Measurements from ENCODE around the gene PIAS4. TPM values are rescaled to one million over a fixed set of nuclear protein-coding genes. Genes with fewer than 3 reads are reported as not detected.

The PIAS4 gene
- total and polyA plus RNA-seq, 2 of the 13 experiments (the other 11 are each of a cell fraction or from before 2014, with no cell fraction given): 9.0 to 20.1 TPM

DNA sequence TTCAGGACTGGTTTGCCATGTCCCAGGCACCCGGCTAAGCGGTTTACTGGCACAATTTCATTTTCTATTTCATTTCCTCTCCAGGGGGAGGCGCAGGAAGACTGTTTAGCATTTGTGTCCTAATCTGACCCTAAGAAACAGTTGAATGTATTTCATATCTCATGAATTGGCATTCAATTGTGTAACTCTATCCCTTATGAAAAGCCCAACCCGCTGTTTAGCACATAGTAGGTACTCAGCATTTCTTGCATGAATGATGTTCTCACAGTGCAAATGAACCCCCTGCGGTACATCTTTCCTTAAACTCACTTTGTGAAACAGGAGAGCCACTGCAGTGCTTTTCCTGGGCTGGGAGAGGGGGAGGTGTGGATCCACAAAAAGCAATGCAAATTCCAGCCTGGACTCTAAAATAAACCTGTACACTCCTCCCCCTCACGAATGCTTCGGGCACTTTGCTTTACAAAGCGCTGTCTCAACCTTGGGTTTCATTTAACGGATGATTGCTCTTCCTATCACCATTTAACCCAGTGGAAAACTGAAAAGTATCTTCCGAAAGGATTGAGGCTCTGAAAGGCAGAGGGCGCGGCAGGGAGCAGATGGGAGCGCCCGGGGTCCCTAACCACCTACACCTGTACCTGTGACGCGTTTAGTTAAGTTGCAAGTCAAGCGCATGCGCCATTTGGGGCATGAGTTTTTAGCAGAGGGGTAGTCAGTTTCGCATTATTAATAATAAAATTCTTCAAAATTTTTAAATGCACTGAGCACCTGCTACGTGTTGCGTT, 21.1 kb upstream of the PIAS4 start:
- H3K4me3 ChIP-seq (replicated peaks in 1 of 3; ENCODE audit: insufficient read depth in 1 of 3, low read depth in 2 of 3, low read length in 3 of 3): peak overlapping the region; percentile 56 to 100 (median 95)
- peak; percentile 72 for DNase-seq (ENCODE audit: low spot score)
- 0 out of 3 replicates have a peak, but pooled peaks have one; percentile 12 for ATAC-seq
- peak overlapping the region; percentile 63 for H3K27ac ChIP-seq (ENCODE audit: extremely low read length, insufficient read depth, low read length)
- peaks cover 38% of the 10 kb centered on the region for H3K79me2 ChIP-seq (ENCODE audit: insufficient read depth, low read length)
- ChIA-PET CTCF (ENCODE audit: low intra/inter-chr PET ratio, low total read pairs) (interaction anchor here (0.7 to 1.3 kb wide), 2 partner anchors 153 to 218 kb away, joined by 3 to 6 read pairs; no protein-coding TSS in a partner anchor), POLR2A (interaction anchor here (1.6 to 1.8 kb wide), 2 partner anchors 10 to 224 kb away, joined by 8 to 15 read pairs; partner anchors contain the start of gene MRPL54)
- peak overlapping the region; percentile 82 for H2AFZ ChIP-seq (ENCODE audit: low read length)
- no peaks in the 10 kb centered on the region for H3K9me3 ChIP-seq (ENCODE audit: low read length)
- intact Hi-C loops (cut with micrococcal nuclease; ENCODE audit: unreplicated experiment): loop anchor here (1.0 kb wide), 1 partner anchor 218 kb away; no protein-coding TSS in a partner anchor
- no peak for FAIRE-seq
- H3K4me1 ChIP-seq (ENCODE audit: insufficient read depth, low read length): peaks cover 48% of the 10 kb centered on the region
- WGBS (ENCODE audit: low lambda C conversion rate): 2% methylated on average over 21 of the region's 21 CpGs
- no TSS peak for BruUV-seq (replicated peaks)
- H3K9ac ChIP-seq (ENCODE audit: insufficient read depth, low read depth, low read length): peak overlapping the region; percentile 52
- peaks cover 28 to 33% of the 10 kb centered on the region in 2 experiments for H3K36me3 ChIP-seq (replicated peaks in 1 of 2; ENCODE audit: control insufficient read depth in 1 of 2, insufficient read depth in 2 of 2, low read length in 2 of 2)
- H4K20me1 ChIP-seq (ENCODE audit: insufficient read depth, low read length): peaks cover 38% of the 10 kb centered on the region
- peak overlapping the region; percentile 89 for H3K4me2 ChIP-seq (ENCODE audit: low read depth, low read length)
- no peaks in the 10 kb centered on the region; a peak in 1 of 5 replicates for H3K27me3 ChIP-seq (ENCODE audit: control insufficient read depth in 1 of 2, insufficient read depth in 2 of 2, low read length in 2 of 2)
- in situ Hi-C loops (cut with HindIII; ENCODE audit: extremely low pct_ligation_motif_present, low pct_unique_long_range_greater_than_20kb): loop anchor here (5.0 kb wide), 1 partner anchor 216 kb away; no protein-coding TSS in a partner anchor
- TF ChIP-seq ZNF556 (CRISPR knock-in tag; IDR thresholded peaks at IDR 0.05; ENCODE audit: borderline replicate concordance) (no peak), KLF11 (CRISPR knock-in tag; IDR thresholded peaks at IDR 0.05) (no peak), ATRX (CRISPR knock-in tag; IDR thresholded peaks at IDR 0.05; ENCODE audit: borderline replicate concordance) (no peak), FOXK2 (IDR thresholded peaks at IDR 0.05) (no peak), THYN1 (CRISPR knock-in tag; IDR thresholded peaks at IDR 0.05; ENCODE audit: borderline replicate concordance, low read depth) (0 out of 2 replicates have a peak, but pooled peaks have one; percentile 38), ZFP90 (CRISPR knock-in tag; IDR thresholded peaks at IDR 0.05; ENCODE audit: borderline replicate concordance) (0 out of 2 replicates have a peak, but pooled peaks have one; percentile 28), CAMTA2 (CRISPR knock-in tag; IDR thresholded peaks at IDR 0.05; ENCODE audit: borderline replicate concordance) (0 out of 2 replicates have a peak, but pooled peaks have one; percentile 40), ZNF530 (CRISPR knock-in tag; IDR thresholded peaks at IDR 0.05; ENCODE audit: low read depth) (no peak), FOXJ3 (CRISPR knock-in tag; IDR thresholded peaks at IDR 0.05; ENCODE audit: borderline replicate concordance) (peak; percentile 43; the same call in 1 of the 2 replicates), ZNF652 (CRISPR knock-in tag; IDR thresholded peaks at IDR 0.05; ENCODE audit: borderline replicate concordance, low read depth) (peak; percentile 17; the same call in 1 of the 2 replicates), ZEB1 (IDR thresholded peaks at IDR 0.05; ENCODE audit: insufficient replicate concordance, low read depth) (peak; percentile 79), NFYB (CRISPR knock-in tag; IDR thresholded peaks at IDR 0.05) (no peak), KDM6A (CRISPR knock-in tag; IDR thresholded peaks at IDR 0.05; ENCODE audit: low read depth) (no peak), GTF2F1 (IDR thresholded peaks at IDR 0.05; ENCODE audit: low read length) (peak; percentile 17; the same call in 1 of the 2 replicates), ZNF562 (CRISPR knock-in tag; IDR thresholded peaks at IDR 0.05; ENCODE audit: borderline replicate concordance) (no peak)
- TF ChIP-seq, protein P1, sequence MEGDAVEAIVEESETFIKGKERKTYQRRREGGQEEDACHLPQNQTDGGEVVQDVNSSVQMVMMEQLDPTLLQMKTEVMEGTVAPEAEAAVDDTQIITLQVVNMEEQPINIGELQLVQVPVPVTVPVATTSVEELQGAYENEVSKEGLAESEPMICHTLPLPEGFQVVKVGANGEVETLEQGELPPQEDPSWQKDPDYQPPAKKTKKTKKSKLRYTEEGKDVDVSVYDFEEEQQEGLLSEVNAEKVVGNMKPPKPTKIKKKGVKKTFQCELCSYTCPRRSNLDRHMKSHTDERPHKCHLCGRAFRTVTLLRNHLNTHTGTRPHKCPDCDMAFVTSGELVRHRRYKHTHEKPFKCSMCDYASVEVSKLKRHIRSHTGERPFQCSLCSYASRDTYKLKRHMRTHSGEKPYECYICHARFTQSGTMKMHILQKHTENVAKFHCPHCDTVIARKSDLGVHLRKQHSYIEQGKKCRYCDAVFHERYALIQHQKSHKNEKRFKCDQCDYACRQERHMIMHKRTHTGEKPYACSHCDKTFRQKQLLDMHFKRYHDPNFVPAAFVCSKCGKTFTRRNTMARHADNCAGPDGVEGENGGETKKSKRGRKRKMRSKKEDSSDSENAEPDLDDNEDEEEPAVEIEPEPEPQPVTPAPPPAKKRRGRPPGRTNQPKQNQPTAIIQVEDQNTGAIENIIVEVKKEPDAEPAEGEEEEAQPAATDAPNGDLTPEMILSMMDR (CRISPR knock-in tag; IDR thresholded peaks at IDR 0.05): peak; percentile 72
- TF ChIP-seq, protein P2, sequence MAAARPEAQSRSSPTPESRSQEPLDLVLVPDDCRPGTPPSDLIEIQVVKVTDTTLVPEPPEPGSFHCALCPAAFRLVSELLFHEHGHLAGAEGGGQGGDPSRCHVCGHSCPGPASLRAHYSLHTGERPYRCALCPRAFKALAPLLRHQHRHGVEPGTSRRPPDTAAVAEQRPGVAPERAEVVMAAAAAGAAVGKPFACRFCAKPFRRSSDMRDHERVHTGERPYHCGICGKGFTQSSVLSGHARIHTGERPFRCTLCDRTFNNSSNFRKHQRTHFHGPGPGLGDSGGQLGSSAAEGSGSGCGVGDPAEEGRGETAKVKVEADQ (CRISPR knock-in tag; IDR thresholded peaks at IDR 0.05; ENCODE audit: borderline replicate concordance): 0 out of 2 replicates have a peak, but pooled peaks have one; percentile 30
- TF ChIP-seq, protein P3, sequence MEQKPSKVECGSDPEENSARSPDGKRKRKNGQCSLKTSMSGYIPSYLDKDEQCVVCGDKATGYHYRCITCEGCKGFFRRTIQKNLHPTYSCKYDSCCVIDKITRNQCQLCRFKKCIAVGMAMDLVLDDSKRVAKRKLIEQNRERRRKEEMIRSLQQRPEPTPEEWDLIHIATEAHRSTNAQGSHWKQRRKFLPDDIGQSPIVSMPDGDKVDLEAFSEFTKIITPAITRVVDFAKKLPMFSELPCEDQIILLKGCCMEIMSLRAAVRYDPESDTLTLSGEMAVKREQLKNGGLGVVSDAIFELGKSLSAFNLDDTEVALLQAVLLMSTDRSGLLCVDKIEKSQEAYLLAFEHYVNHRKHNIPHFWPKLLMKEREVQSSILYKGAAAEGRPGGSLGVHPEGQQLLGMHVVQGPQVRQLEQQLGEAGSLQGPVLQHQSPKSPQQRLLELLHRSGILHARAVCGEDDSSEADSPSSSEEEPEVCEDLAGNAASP (CRISPR knock-in tag; IDR thresholded peaks at IDR 0.05; ENCODE audit: borderline replicate concordance): peak; percentile 100

Data from HepG2 (cell line).